Measurements from ENCODE around the gene ARIH2.
A peak's percentile ranks its signal among the peaks of the same experiment; 100 is the strongest.

GRCh38 chr3:48990636-48991469 lies 72.2 kb downstream of the ARIH2 start:
- TF ChIP-seq CTCF (IDR thresholded peaks at IDR 0.05; ENCODE audit: extremely low read depth in 1 of 2, insufficient read depth in 1 of 2, low read depth in 1 of 2, low read length in 2 of 2) = no peak
- TF ChIP-seq MAX (IDR thresholded peaks at IDR 0.05; ENCODE audit: insufficient read depth, insufficient read length) = peak; percentile 65
- no peak for TF ChIP-seq MYC (IDR thresholded peaks at IDR 0.05; ENCODE audit: low read depth, low read length)
- no peak for TF ChIP-seq POLR2A (IDR thresholded peaks at IDR 0.05; ENCODE audit: low read depth, low read length)
- no peak for TF ChIP-seq EZH2 (IDR thresholded peaks at IDR 0.05; ENCODE audit: borderline replicate concordance, low read depth, low read length, severe bottlenecking)
- peak; percentile 8 for TF ChIP-seq POLR2AphosphoS5 (IDR thresholded peaks at IDR 0.05; ENCODE audit: insufficient read depth, low read depth, low read length)
- no peak for TF ChIP-seq JUN (IDR thresholded peaks at IDR 0.05; ENCODE audit: borderline replicate concordance, insufficient read depth, insufficient read length, low read depth)

All from endothelial cell of umbilical vein (primary cell).